Ovary (tissue), 10 donors: ENCODE data around the gene SARM1. TPM values are rescaled to one million over a fixed set of nuclear protein-coding genes. Genes with fewer than 3 reads are reported as not detected.

Experiments
- DNase-seq, 5 donors: peaks; one replicate each; pipeline ENCODE4 v3.0.0-alpha.2; 2019 to 2020
- H3K27ac ChIP-seq, 2 donors: fragments of 200-600 bp; one replicate each; pipeline versions ENCODE4 v1.5.1 to v1.8.0; 2019 to 2022
- H3K27me3 ChIP-seq: fragments of 200-600 bp; one replicate; pipeline ENCODE4 v1.8.0; 2022
- H3K36me3 ChIP-seq: fragments of 200-600 bp; sonication (generic); one replicate; pipeline ENCODE4 v1.5.1; 2019
- H3K4me1 ChIP-seq: one replicate; pipeline ENCODE4 v1.8.1; 2013; ENCODE audit warnings: mild to moderate bottlenecking, moderate library complexity; ENCODE audit not compliant: insufficient read depth
- H3K4me3 ChIP-seq: fragments of 200-600 bp; sonication (generic); one replicate; pipeline ENCODE4 v1.5.1; 2017
- H3K9me3 ChIP-seq, 2 donors: fragments of 200-600 bp in 1 of 2; sonication (generic) in 1 of 2; one replicate each; pipeline versions ENCODE4 v1.5.1 to v1.8.1; 2013 to 2019; ENCODE audit warnings: mild to moderate bottlenecking in 1 of 2, moderate library complexity in 1 of 2
- EP300 ChIP-seq: sonication (generic); formaldehyde crosslinking; IDR thresholded peaks from one replicate; pipeline ENCODE4 v1.6.1; 2017; ENCODE audit warnings: antibody characterized with exemption
- POLR2A ChIP-seq: fragments of 450-650 bp; IDR thresholded peaks from one replicate; pipeline ENCODE4 v1.6.1; 2017; ENCODE audit warnings: antibody characterized with exemption, mild to moderate bottlenecking, moderate library complexity
- WGBS, 3 donors: extraction: QIAGEN DNeasy Blood & Tissue Kit in 1 of 3; methylation state at CpG; one replicate each; pipeline versions ENCODE4 v1.1.5 to v1.1.7; 2013 to 2017; 5-methylcytosine and 5-hydroxymethylcytosine counted together
- intact Hi-C, 4 donors: fragments of 100-400 bp; cut with DNase I; formaldehyde crosslinking; loops; one replicate each; pipeline versions ENCODE4 v1.11.0 to v1.15.1; 2022 to 2023
- long read RNA-seq, 3 donors: library from polyadenylated mRNA in 2 of 3; unstranded in 2 of 3; transcript quantifications; one replicate each; pipeline ENCODE4 v2.0.0 and lab custom pipeline, GENCODE V29; 2021 to 2026
- polyA plus RNA-seq, 2 donors: library from polyadenylated mRNA; stranded (reverse); fragments of 200-250 nt in 1 of 2; fragments of 350-450 nt in 1 of 2; fragmentation: Illumina TruSeq in 1 of 2; extraction: RNeasy Lipid Tissue Mini Kit (QIAGEN cat#74804) in 1 of 2; gene quantifications; one replicate each; pipeline ENCODE4 v1.2.3, GENCODE V29; 2013 to 2014
- total RNA-seq, 7 donors: library from RNA; depleted of rRNA in 2 of 7; stranded (reverse); fragments of >200 nt in 2 of 7; fragmentation: NEBNext Ultra II Directional in 3 of 7; extraction: Animal tissue kit (Norgen Biotek cat#: 25700) in 3 of 7; gene quantifications; one replicate each; pipeline versions ENCODE4 v1.1.0 to v1.2.4, GENCODE V29; 2016 to 2023
- TF ChIP-seq, protein P1 (sequence below), 3 donors: fragments of 450-650 bp in 2 of 3; fragments of 200-600 bp in 1 of 3; IDR thresholded peaks; one replicate each; pipeline versions ENCODE4 v1.5.1 to v1.8.0; 2016 to 2022; ENCODE audit warnings: antibody characterized with exemption in 3 of 3, mild to moderate bottlenecking in 1 of 3
- donor health status: DM: no; HTN: no; CAD: no; lungs with moderate emphysema.
- donor health status: DM: no; HTN: no; CAD: no.
- donor health status: Bipolar disorder and iron deficiency.
- donor health status: DM: yes; HTN: yes; CAD: no.
- donor health status: DM: no; HTN: no; CAD: no.
- donor health status: DM: yes; HTN: yes; CAD: no.

Gene SARM1
- 10 to 100 TPM in 6 of 7 donors, 1 to 10 TPM in 1; 7.4 to 21.5 (median 16.5) TPM for total RNA-seq
- polyA plus RNA-seq = 10 to 100 TPM in 1 of 2 donors, 1 to 10 TPM in 1; 9.0 to 12.4 TPM
- long read RNA-seq, donor 1, partial matches to known transcripts = 3 of 16 reads
- long read RNA-seq, donor 1, other reads (novel, unspliced or antisense) = 13 of 16 reads
- long read RNA-seq, donor 2, full-length matches to known transcripts = 1 of 155 reads
- long read RNA-seq, donor 2, partial matches to known transcripts = 92 of 155 reads
- long read RNA-seq, donor 2, other reads (novel, unspliced or antisense) = 62 of 155 reads
- long read RNA-seq, donor 3, full-length matches to known transcripts = 16 of 29 reads
- long read RNA-seq, donor 3, partial matches to known transcripts = 1 of 29 reads
- long read RNA-seq, donor 3, other reads (novel, unspliced or antisense) = 12 of 29 reads

GRCh38 chr17:28371245-28372202 is at the start of gene SARM1:
Gene SARM1 (plus strand): TSS chr17:28371694. CDS start chr17:28372033, 339 bp downstream.
- Histone ChIP-seq H3K36me3 (no peaks in the 10 kb centered on the region), H3K27ac (peak within 1 kb of the TSS in 1 of 2 donors; percentile 69), H3K4me3 (peak within 1 kb of the TSS; percentile 58), H3K27me3 (no peaks in the 10 kb centered on the region), H3K4me1 (peaks cover 7% of the 10 kb centered on the region), H3K9me3 (no peaks in the 10 kb centered on the region)
- intact Hi-C loops = loop anchor here in 1 of 4 donors (2.0 kb wide), 1 partner anchor 21 kb away; no protein-coding TSS in a partner anchor
- DNase-seq = peak; percentile 87 to 92 (median 89)
- no peak for TF ChIP-seq POLR2A
- TF ChIP-seq, protein P1, sequence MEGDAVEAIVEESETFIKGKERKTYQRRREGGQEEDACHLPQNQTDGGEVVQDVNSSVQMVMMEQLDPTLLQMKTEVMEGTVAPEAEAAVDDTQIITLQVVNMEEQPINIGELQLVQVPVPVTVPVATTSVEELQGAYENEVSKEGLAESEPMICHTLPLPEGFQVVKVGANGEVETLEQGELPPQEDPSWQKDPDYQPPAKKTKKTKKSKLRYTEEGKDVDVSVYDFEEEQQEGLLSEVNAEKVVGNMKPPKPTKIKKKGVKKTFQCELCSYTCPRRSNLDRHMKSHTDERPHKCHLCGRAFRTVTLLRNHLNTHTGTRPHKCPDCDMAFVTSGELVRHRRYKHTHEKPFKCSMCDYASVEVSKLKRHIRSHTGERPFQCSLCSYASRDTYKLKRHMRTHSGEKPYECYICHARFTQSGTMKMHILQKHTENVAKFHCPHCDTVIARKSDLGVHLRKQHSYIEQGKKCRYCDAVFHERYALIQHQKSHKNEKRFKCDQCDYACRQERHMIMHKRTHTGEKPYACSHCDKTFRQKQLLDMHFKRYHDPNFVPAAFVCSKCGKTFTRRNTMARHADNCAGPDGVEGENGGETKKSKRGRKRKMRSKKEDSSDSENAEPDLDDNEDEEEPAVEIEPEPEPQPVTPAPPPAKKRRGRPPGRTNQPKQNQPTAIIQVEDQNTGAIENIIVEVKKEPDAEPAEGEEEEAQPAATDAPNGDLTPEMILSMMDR (IDR thresholded peaks at IDR 0.05) = no peak
- no peak for TF ChIP-seq EP300
- WGBS, 3 donors = 0 to 2% (median 0%) methylated on average over 77 to 80 of the region's 80 CpGs

DNA sequence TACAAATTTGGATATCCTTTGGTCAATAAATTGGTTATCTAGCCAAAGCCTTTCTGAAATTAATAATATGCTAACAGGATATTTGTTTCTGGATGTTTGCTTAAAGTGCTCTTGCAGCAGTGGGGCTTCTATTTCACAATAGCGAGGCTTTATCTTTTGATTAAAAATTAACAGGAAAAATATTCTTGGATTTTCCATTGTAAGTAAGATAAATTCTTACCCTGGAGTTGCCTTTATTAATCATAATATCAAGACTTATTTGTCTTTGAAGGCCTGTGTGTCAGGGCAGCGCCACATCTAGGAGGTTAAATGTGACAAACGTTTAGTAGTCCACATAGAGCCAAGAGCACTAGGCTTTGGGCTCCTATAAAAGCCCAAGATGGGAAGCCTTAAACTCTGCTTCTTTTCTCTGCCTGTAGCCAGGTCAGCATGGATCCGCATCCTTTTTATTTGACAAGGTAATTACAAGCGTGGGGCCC is 47.2 kb upstream of the SARM1 start:
- H3K4me1 ChIP-seq = peaks cover 2% of the 10 kb centered on the region
- H3K36me3 ChIP-seq = no peaks in the 10 kb centered on the region
- H3K4me3 ChIP-seq = no peak overlapping the region
- no peak for DNase-seq
- TF ChIP-seq, protein P1 (IDR thresholded peaks at IDR 0.05) = no peak
- no peak for TF ChIP-seq POLR2A
- no peak for TF ChIP-seq EP300
- no peaks in the 10 kb centered on the region for H3K9me3 ChIP-seq
- WGBS, 3 donors = 83 to 87% (median 84%) methylated on average over 5 of the region's 5 CpGs
- H3K27me3 ChIP-seq = no peaks in the 10 kb centered on the region
- H3K27ac ChIP-seq = no peak overlapping the region
- intact Hi-C loops = loop anchor here in 1 of 4 donors (10.0 kb wide), 1 partner anchor 290 kb away; no protein-coding TSS in a partner anchor

GRCh38 chr17:28324781-28325180 is 46.7 kb upstream of the SARM1 start:
- no peak for TF ChIP-seq EP300
- TF ChIP-seq POLR2A = no peak
- TF ChIP-seq, protein P1 (IDR thresholded peaks at IDR 0.05) = no peak
- Histone ChIP-seq H3K36me3 (no peaks in the 10 kb centered on the region), H3K27me3 (no peaks in the 10 kb centered on the region), H3K4me1 (peaks cover 2% of the 10 kb centered on the region), H3K9me3 (no peaks in the 10 kb centered on the region), H3K27ac (no peak overlapping the region), H3K4me3 (no peak overlapping the region)
- WGBS, 3 donors = 92 to 96% (median 94%) methylated on average over 3 of the region's 3 CpGs
- no peak for DNase-seq
- intact Hi-C loops = loop anchor here in 1 of 4 donors (10.0 kb wide), 1 partner anchor 290 kb away; no protein-coding TSS in a partner anchor

DNA sequence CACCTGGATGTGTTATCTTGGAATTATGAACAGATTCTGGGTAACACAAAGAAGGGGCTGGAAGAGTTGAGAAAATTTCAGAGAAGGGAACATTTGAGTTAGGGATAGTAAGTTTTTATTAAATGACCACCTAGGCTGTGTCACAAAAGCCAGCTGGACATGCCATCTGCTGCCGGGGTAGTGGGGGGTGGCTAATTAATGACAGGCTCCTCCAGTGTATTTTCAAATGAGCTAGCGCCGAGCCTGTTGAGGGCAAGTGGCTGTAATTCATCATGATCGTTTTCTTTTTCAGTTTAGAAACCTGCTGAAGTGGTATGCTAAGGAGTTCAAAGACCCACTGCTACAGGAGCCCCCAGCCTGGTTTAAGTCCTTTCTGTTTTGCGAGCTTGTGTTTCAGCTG is 46.3 kb upstream of the SARM1 start:
- TF ChIP-seq, protein P1 (IDR thresholded peaks at IDR 0.05) = no peak
- TF ChIP-seq POLR2A (no peak), EP300 (no peak)
- Histone ChIP-seq H3K27me3 (no peaks in the 10 kb centered on the region), H3K36me3 (no peaks in the 10 kb centered on the region), H3K27ac (no peak overlapping the region), H3K4me1 (no peaks in the 10 kb centered on the region), H3K4me3 (no peak overlapping the region), H3K9me3 (no peaks in the 10 kb centered on the region)
- no peak for DNase-seq
- intact Hi-C loops = loop anchor here in 1 of 4 donors (10.0 kb wide), 1 partner anchor 290 kb away; no protein-coding TSS in a partner anchor
- WGBS, 3 donors = 61 to 69% (median 63%) methylated on average over 5 of the region's 5 CpGs
